Measurements from ENCODE around the gene STAT1.

STAT1 gene

DNA sequence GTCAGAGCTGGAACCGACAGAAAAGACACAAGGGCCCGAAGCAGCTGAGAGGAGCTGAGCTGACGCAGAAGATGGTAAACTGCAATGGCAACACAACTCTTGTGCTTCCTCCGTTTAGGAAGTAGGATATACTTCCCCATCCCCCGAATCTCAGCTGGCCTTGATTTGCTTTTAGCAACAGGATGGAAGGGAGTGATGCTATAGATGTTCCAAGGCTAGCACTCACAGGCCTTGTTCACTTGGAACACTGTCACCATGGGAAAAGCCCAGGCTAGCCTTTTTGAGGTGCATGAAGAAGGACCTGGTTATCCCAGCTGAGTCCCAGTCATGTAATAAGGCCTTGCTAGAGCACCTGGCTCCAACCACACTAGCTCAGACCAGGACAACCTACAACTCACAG lies 26.0 kb downstream of the STAT1 start:
- Histone ChIP-seq H4K20me1 (ENCODE audit: insufficient read depth, low read length) (no peaks in the 10 kb centered on the region), H3K4me1 (ENCODE audit: insufficient read depth, low read length) (peaks cover 25% of the 10 kb centered on the region), H3K9ac (ENCODE audit: low read depth, low read length) (no peak overlapping the region), H3K4me3 (ENCODE audit: low read depth in 1 of 2, low read length in 2 of 2) (no peak overlapping the region), H3K36me3 (ENCODE audit: insufficient read depth, low read length) (peaks cover 93% of the 10 kb centered on the region), H3K4me2 (ENCODE audit: insufficient read depth, low read length) (no peak overlapping the region), H3K27me3 (ENCODE audit: insufficient read depth, low read length, poor library complexity) (no peaks in the 10 kb centered on the region), H2AFZ (ENCODE audit: low read depth, low read length) (no peak overlapping the region), H3K9me3 (ENCODE audit: insufficient read depth, low read length, severe bottlenecking) (no peaks in the 10 kb centered on the region), H3K79me2 (ENCODE audit: insufficient read depth, low read length) (no peaks in the 10 kb centered on the region), H3K27ac (ENCODE audit: low read length) (no peak overlapping the region)
- ATAC-seq (ENCODE audit: insufficient read depth, low read depth), result no peak
- TF ChIP-seq, protein P1, sequence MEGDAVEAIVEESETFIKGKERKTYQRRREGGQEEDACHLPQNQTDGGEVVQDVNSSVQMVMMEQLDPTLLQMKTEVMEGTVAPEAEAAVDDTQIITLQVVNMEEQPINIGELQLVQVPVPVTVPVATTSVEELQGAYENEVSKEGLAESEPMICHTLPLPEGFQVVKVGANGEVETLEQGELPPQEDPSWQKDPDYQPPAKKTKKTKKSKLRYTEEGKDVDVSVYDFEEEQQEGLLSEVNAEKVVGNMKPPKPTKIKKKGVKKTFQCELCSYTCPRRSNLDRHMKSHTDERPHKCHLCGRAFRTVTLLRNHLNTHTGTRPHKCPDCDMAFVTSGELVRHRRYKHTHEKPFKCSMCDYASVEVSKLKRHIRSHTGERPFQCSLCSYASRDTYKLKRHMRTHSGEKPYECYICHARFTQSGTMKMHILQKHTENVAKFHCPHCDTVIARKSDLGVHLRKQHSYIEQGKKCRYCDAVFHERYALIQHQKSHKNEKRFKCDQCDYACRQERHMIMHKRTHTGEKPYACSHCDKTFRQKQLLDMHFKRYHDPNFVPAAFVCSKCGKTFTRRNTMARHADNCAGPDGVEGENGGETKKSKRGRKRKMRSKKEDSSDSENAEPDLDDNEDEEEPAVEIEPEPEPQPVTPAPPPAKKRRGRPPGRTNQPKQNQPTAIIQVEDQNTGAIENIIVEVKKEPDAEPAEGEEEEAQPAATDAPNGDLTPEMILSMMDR (IDR thresholded peaks at IDR 0.05; ENCODE audit: borderline replicate concordance, extremely low read depth, low read length, poor library complexity, severe bottlenecking), result no peak
- no peak for TF ChIP-seq EZH2 (IDR thresholded peaks at IDR 0.05; ENCODE audit: borderline replicate concordance, low read depth, low read length, severe bottlenecking)
- DNase-seq, result no peak

DNA sequence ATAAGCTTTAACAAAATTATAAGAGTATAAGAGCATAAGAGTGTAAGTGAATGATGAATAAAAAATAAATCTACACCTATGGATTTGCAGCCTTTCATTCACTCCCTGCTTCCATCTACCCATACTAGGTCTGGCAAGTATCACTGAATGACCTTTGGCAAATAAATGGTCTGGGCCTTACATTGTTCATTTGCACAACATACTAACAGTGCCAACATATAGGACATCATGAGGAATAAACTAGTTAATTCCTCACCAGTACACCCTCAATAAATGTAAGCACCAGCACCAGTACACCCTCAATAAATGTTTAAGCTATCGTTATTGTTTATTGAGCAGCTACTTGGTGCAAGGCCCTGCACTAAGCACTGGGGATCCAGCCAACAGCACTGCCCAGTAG lies 26.9 kb downstream of the STAT1 start:
- ATAC-seq (ENCODE audit: insufficient read depth, low read depth) (no peak), DNase-seq (no peak)
- no peaks in the 10 kb centered on the region for H4K20me1 ChIP-seq (ENCODE audit: insufficient read depth, low read length)
- H2AFZ ChIP-seq (ENCODE audit: low read depth, low read length), result no peak overlapping the region
- peak overlapping the region; percentile 49; the same call in 1 of the 2 replicates for H3K27ac ChIP-seq (ENCODE audit: low read length)
- TF ChIP-seq EZH2 (IDR thresholded peaks at IDR 0.05; ENCODE audit: borderline replicate concordance, low read depth, low read length, severe bottlenecking), result no peak
- no peak overlapping the region for H3K4me2 ChIP-seq (ENCODE audit: insufficient read depth, low read length)
- no peaks in the 10 kb centered on the region for H3K9me3 ChIP-seq (ENCODE audit: insufficient read depth, low read length, severe bottlenecking)
- no peak overlapping the region for H3K9ac ChIP-seq (ENCODE audit: low read depth, low read length)
- H3K4me3 ChIP-seq (ENCODE audit: low read depth in 1 of 2, low read length in 2 of 2), result no peak overlapping the region
- H3K36me3 ChIP-seq (ENCODE audit: insufficient read depth, low read length), result peaks cover 93% of the 10 kb centered on the region
- H3K79me2 ChIP-seq (ENCODE audit: insufficient read depth, low read length), result no peaks in the 10 kb centered on the region
- H3K27me3 ChIP-seq (ENCODE audit: insufficient read depth, low read length, poor library complexity), result no peaks in the 10 kb centered on the region
- H3K4me1 ChIP-seq (ENCODE audit: insufficient read depth, low read length), result peaks cover 25% of the 10 kb centered on the region

GRCh38 chr2:190986221-190986953 lies 27.6 kb downstream of the STAT1 start:
- Histone ChIP-seq H3K4me2 (ENCODE audit: insufficient read depth, low read length) (peak overlapping the region; percentile 28), H3K36me3 (ENCODE audit: insufficient read depth, low read length) (peaks cover 94% of the 10 kb centered on the region), H3K79me2 (ENCODE audit: insufficient read depth, low read length) (no peaks in the 10 kb centered on the region), H3K4me3 (ENCODE audit: low read depth in 1 of 2, low read length in 2 of 2) (no peak overlapping the region), H3K27me3 (ENCODE audit: insufficient read depth, low read length, poor library complexity) (no peaks in the 10 kb centered on the region), H3K4me1 (ENCODE audit: insufficient read depth, low read length) (peaks cover 25% of the 10 kb centered on the region), H3K9me3 (ENCODE audit: insufficient read depth, low read length, severe bottlenecking) (no peaks in the 10 kb centered on the region), H3K9ac (ENCODE audit: low read depth, low read length) (peak overlapping the region; percentile 16; the same call in 1 of the 2 replicates), H4K20me1 (ENCODE audit: insufficient read depth, low read length) (no peaks in the 10 kb centered on the region), H2AFZ (ENCODE audit: low read depth, low read length) (no peak overlapping the region), H3K27ac (ENCODE audit: low read length) (peak overlapping the region; percentile 77)
- TF ChIP-seq, protein P1 (IDR thresholded peaks at IDR 0.05; ENCODE audit: borderline replicate concordance, extremely low read depth, low read length, poor library complexity, severe bottlenecking), result peak; percentile 17
- TF ChIP-seq EZH2 (IDR thresholded peaks at IDR 0.05; ENCODE audit: borderline replicate concordance, low read depth, low read length, severe bottlenecking), result no peak
- peak; percentile 85 for DNase-seq
- ATAC-seq (ENCODE audit: insufficient read depth, low read depth), result peak; percentile 95

- Histone ChIP-seq H3K4me3 (ENCODE audit: low read depth in 1 of 2, low read length in 2 of 2) (no peak overlapping the region), H3K27me3 (ENCODE audit: insufficient read depth, low read length, poor library complexity) (no peaks in the 10 kb centered on the region), H3K36me3 (ENCODE audit: insufficient read depth, low read length) (peaks cover 94% of the 10 kb centered on the region), H3K9me3 (ENCODE audit: insufficient read depth, low read length, severe bottlenecking) (no peaks in the 10 kb centered on the region), H3K4me2 (ENCODE audit: insufficient read depth, low read length) (no peak overlapping the region), H3K27ac (ENCODE audit: low read length) (no peak overlapping the region), H3K79me2 (ENCODE audit: insufficient read depth, low read length) (no peaks in the 10 kb centered on the region), H3K9ac (ENCODE audit: low read depth, low read length) (no peak overlapping the region), H2AFZ (ENCODE audit: low read depth, low read length) (no peak overlapping the region), H3K4me1 (ENCODE audit: insufficient read depth, low read length) (peaks cover 25% of the 10 kb centered on the region), H4K20me1 (ENCODE audit: insufficient read depth, low read length) (no peaks in the 10 kb centered on the region)
- TF ChIP-seq, protein P1 (IDR thresholded peaks at IDR 0.05; ENCODE audit: borderline replicate concordance, extremely low read depth, low read length, poor library complexity, severe bottlenecking), result no peak
- no peak for TF ChIP-seq EZH2 (IDR thresholded peaks at IDR 0.05; ENCODE audit: borderline replicate concordance, low read depth, low read length, severe bottlenecking)
- no peak for ATAC-seq (ENCODE audit: insufficient read depth, low read depth)
- no peak for DNase-seq
These were observed 29.4 kb downstream of the STAT1 start for GRCh38 chr2:190984595-190984994.
